ENCODE results near the gene TRPV2.

The TRPV2 gene

DNA sequence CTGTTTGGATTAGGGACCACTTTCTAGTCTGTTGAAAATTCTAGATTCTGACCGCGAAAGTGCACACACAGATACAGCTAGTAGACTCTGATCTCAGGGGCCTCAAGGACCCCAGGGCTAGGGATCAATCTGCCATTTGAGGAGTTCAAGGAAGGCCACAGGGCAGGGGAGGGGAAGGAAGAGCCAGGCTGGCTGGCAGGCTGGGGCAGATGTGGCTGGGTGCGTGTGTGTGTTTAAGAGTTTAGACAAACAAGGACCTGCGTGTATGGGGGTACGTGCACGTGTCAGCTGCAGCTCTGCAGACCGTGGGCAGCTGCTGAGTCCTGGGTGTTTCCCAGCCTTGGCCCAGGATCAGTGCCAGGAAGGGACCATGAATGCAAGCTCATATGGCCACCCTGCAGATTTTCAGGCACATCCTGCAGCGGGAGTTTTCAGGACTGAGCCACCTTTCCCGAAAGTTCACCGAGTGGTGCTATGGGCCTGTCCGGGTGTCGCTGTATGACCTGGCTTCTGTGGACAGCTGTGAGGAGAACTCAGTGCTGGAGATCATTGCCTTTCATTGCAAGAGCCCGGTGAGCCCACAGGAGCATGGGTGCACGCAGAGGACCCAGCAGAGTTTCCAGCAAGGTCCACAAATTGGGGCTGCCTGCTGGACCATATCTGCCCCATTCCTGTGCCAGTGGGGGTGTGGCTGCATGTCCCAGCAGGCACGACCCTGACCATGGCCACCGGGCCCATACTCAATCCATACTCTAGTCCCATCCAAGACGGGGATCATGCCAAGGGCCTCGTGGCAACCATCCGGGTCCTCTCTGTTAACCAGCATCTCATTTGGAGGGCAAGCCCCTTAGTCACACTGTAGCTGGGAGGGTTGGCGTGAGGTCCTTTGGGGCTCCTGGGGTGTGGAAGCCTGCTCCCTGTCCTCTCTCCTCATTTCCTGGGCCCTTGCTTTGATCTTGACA is 10.6 kb downstream of the TRPV2 start:
- no peak for DNase-seq
- no peak for TF ChIP-seq POLR2A (IDR thresholded peaks at IDR 0.05; ENCODE audit: low read length)
- TF ChIP-seq GATA1 (IDR thresholded peaks at IDR 0.05; ENCODE audit: low read depth, low read length): no peak

DNA sequence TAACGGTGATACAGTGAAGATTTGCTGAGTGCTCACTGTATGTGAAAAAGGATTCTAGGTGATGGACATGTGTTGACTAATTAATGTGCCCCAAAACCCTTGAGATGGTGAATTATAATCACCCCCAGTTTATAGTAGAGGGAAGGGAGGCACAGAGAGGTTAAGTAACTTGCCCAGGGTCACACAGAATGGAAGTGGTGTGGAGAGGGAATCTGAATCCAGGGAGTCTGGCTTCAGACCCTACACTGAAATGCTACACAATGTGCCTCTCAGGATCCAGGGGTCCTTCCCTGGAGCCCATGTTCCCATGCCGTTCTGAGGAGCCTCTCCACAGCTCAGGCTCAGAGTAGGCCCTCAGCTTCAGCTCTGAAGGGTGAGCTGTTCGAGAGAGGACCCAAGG is 11.6 kb downstream of the TRPV2 start:
- DNase-seq: no peak
- no peak for TF ChIP-seq POLR2A (IDR thresholded peaks at IDR 0.05; ENCODE audit: low read length)
- TF ChIP-seq GATA1 (IDR thresholded peaks at IDR 0.05; ENCODE audit: low read depth, low read length): no peak

DNA sequence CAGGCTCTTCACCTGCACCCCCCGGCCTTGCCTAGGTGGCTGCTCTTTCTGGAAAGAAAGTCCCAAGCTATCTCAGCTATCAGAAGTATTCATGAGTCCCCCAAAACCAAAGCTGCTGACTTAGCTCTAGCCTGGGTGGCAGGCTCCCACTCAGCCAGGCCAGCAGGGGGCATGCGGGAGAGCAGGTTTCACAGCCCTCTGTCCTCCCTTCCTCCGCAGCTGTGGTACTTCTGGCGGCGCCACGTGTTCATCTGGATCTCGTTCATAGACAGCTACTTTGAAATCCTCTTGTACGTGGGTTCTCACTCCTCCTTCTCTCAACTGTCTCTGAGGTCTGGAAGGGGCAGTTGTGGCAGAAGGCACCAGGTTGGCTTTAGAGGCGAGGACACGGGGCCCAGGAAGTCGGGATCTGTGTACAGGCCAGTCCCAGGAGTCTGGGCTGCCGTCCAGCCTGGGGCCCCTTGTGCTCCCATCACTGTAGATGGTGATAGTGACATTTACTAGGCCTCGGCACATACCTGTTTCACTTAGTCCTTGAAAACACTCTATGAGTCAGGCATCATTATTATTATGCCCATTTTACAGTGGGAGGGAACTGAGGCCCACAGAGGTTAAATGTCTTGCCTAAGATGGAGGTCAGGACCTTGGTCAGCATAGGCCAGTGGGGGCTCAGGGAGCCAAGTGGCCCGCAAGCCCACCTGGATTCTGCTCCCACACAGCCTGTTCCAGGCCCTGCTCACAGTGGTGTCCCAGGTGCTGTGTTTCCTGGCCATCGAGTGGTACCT is 12.9 kb downstream of the TRPV2 start:
- TF ChIP-seq GATA1 (IDR thresholded peaks at IDR 0.05; ENCODE audit: low read depth, low read length): no peak
- TF ChIP-seq POLR2A (IDR thresholded peaks at IDR 0.05; ENCODE audit: low read length): no peak
- DNase-seq: peak; percentile 76 to 78

DNA sequence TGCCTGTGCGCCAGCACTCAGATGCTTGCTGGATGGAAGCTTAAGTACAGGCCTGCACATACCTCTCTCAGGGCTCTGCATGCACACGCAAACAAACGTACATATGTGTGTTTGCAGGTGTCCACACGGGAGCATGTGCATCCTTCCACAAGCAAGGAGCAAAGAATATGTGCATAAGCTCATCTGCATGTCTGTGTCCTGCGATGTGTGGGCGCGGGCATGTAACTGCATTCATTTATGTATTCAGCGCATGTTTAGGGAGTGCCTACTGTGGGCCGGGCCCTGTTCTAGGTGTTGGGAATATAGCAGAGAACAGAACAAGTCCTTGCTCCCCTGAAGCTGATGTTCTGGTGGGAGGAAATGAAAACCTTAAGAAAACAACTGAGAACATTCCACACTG is 13.7 kb downstream of the TRPV2 start:
- no peak for TF ChIP-seq POLR2A (IDR thresholded peaks at IDR 0.05; ENCODE audit: low read length)
- no peak for TF ChIP-seq GATA1 (IDR thresholded peaks at IDR 0.05; ENCODE audit: low read depth, low read length)
- DNase-seq: no peak

DNA sequence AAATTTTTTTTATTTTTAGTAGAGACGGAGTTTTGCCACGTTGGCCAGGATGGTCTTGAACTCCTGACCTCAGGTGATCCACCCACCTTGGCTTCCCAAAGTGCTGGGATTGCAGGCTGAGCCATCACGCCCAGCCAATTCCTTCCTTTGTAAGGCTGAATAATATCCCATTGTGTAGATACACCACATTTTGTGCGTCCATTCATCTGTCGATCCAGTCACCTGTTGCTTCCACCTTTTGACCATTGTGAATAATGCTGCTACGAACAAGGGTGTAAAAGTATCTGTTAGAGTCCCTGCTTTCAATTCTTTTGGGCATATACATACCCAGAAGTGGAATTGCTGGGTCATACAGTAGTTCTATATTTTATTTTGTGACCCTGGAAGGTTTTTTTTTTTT is 15.3 kb downstream of the TRPV2 start:
- TF ChIP-seq POLR2A (IDR thresholded peaks at IDR 0.05; ENCODE audit: low read length) (no peak), GATA1 (IDR thresholded peaks at IDR 0.05; ENCODE audit: low read depth, low read length) (no peak)
- DNase-seq: no peak

DNA sequence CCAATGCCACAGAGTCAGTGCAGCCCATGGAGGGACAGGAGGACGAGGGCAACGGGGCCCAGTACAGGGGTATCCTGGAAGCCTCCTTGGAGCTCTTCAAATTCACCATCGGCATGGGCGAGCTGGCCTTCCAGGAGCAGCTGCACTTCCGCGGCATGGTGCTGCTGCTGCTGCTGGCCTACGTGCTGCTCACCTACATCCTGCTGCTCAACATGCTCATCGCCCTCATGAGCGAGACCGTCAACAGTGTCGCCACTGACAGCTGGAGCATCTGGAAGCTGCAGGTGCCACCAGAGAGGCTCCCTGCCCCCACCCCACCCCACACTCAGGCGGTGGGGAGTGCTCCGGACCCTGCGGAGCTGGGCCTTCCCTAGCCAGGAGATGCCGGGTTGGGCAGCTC is 16.6 kb downstream of the TRPV2 start:
- no peak for DNase-seq
- TF ChIP-seq GATA1 (IDR thresholded peaks at IDR 0.05; ENCODE audit: low read depth, low read length): no peak
- no peak for TF ChIP-seq POLR2A (IDR thresholded peaks at IDR 0.05; ENCODE audit: low read length)

DNA sequence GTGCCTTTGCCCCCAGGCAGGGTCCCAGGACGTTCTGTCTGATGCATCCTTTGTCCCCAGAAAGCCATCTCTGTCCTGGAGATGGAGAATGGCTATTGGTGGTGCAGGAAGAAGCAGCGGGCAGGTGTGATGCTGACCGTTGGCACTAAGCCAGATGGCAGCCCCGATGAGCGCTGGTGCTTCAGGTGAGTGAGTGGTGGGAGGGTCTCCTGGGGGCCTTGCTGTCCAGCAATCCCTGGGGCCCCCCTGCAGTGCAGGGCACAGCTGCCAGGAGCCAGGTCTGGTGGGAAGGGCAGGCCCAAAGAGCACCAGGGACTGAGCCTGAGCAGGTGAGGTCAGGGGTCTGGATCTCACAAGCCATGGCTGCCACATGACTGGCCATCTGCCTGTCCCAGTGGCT is 18.1 kb downstream of the TRPV2 start:
- no peak for TF ChIP-seq GATA1 (IDR thresholded peaks at IDR 0.05; ENCODE audit: low read depth, low read length)
- no peak for TF ChIP-seq POLR2A (IDR thresholded peaks at IDR 0.05; ENCODE audit: low read length)
- no peak for DNase-seq

DNA sequence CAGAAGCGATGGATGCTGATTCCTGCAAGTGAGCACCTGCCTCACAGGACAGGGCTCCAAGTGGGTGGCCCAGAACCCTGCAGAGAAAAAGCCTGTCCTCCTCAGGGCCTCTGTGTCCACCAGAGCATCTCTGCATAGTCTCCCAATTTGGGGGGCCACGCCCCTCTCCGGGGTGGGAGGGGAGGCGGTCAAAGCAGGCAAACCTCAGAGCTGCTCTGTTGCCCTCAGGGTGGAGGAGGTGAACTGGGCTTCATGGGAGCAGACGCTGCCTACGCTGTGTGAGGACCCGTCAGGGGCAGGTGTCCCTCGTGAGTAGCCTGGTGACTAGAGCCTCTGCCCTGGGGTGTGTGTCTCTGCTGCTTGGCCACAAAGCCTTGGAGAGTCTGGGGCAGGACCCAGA is 19.3 kb downstream of the TRPV2 start:
- no peak for DNase-seq

DNA sequence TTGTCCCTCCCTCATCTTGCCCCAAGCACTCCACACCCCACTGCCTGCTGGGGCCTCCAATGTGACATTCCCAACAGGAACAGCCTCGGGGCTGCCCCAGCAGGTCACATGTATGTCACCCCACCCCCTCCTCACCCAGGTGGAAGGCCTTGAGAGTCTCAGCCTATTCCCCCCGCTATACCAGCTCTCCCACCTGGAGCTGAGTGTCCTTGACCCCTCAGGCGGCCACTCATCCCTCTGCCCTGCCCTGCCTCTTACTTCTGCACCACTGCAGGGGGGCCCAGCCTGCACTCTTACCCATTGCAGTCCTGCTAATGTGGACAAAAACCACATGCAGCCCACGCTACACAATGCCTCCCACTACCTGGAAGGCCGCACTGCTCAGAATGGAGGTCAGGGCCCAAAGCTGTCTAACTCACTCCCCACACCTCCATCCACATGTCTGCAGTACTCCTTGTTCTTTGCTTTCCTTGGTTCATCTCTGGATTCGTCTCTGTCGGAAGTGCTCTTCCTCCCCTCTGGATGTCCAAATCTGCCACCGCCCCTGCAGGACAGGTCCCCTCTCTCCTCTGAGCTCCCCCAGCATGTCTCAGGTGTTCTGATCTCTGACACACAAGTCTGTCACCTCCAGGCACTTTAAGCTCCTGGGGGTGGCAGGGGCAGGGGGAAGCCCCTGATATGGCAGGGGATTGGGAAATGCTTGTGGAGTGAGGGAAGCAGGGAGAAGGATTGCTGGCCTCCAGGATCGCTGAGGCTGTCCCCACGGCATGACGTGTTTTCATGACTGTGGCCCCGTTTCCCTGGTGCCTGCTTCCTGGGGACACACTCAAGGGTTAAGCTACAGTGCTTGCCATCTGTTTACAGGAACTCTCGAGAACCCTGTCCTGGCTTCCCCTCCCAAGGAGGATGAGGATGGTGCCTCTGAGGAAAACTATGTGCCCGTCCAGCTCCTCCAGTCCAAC is 20.8 kb downstream of the TRPV2 start:
- no peak for DNase-seq
- TF ChIP-seq POLR2A (IDR thresholded peaks at IDR 0.05; ENCODE audit: low read length) (no peak), GATA1 (IDR thresholded peaks at IDR 0.05; ENCODE audit: low read depth, low read length) (no peak)

More for the DNA sequence above, 19.3 kb downstream of the TRPV2 start:
- TF ChIP-seq POLR2A (IDR thresholded peaks at IDR 0.05; ENCODE audit: low read length) (peak; percentile 26), GATA1 (IDR thresholded peaks at IDR 0.05; ENCODE audit: low read depth, low read length) (no peak)

DNA sequence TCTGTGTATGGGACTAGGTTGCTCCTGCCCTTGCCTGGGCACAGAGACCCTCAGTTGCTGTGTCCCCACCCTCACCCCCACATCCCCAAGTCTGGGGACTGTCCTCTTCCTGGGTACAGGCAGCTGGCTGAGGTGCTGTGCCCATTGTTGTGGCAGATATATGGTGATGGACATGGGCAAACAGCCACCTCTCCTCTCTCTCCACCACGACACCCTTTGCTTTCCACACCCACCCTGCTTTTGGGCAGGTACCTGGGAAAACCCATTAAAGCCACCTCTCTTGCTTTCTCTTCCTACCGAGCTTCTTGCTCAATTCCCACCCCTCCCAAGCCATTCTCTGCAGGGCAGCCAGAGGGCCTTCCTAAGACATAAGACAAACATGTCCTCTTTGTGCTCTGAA is 21.7 kb downstream of the TRPV2 start:
- no peak for TF ChIP-seq POLR2A (IDR thresholded peaks at IDR 0.05; ENCODE audit: low read length)
- TF ChIP-seq GATA1 (IDR thresholded peaks at IDR 0.05; ENCODE audit: low read depth, low read length): no peak
- no peak for DNase-seq

DNA sequence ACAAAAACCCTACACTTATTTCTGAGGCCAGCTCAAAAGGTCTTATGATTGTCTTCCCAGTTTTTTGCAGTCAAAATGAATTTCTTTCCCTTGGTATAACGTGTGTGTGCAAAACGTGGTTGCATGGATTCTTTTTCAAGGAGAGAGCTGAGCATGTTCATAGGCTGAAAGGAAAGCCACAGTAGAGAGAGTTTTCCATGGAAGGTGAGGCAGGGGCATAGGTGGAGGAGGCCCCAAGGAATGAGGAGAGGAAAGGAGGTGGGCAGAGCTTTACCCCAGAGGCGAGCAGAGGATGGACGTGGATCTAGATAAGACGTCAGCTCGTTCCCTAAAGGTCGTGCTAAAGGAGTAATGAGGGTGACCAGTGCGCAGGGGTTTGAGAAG is 22.8 kb downstream of the TRPV2 start:
- DNase-seq: no peak
- TF ChIP-seq GATA1 (IDR thresholded peaks at IDR 0.05; ENCODE audit: low read depth, low read length) (no peak), POLR2A (IDR thresholded peaks at IDR 0.05; ENCODE audit: low read length) (no peak)

DNA sequence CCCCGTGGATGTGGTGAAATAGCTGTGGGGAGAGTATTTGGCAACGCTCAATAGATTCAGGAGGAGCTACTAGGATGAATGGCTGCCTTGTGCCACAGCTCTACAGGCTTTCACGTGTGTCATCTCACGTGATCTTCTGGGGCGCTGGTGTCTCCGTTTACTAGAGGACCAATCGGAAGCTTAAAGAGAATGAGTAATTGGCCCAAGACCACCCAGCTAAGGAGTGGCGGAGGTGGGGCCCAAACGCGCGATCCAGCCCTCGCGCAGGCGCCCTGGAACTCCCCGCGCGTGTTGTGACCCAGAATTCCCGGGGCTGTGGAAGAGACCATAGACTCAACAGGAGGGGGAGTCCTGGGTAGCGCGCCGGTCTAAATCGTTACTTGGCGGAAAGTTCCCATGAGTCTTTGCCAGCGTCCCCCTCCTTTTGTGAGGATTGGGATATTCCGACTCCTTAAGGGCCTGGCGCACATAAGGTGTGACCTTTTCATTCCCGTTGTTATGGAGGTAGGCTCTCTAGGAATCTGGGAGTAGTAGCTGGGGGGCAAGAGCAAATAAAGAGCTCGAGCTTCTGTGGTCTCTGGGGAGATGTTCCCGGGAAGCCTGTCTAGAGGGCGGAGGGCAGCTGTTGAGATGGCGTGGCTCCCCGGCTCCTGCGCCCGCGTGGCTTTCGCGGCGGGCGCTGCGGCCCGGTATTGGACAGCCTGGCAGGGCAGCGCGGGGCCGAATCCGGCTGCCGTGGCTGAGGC is 23.4 kb downstream of the TRPV2 start:
- DNase-seq: peak; percentile 99 to 100
- TF ChIP-seq GATA1 (IDR thresholded peaks at IDR 0.05; ENCODE audit: low read depth, low read length): no peak
- peak; percentile 98 for TF ChIP-seq POLR2A (IDR thresholded peaks at IDR 0.05; ENCODE audit: low read length)

DNA sequence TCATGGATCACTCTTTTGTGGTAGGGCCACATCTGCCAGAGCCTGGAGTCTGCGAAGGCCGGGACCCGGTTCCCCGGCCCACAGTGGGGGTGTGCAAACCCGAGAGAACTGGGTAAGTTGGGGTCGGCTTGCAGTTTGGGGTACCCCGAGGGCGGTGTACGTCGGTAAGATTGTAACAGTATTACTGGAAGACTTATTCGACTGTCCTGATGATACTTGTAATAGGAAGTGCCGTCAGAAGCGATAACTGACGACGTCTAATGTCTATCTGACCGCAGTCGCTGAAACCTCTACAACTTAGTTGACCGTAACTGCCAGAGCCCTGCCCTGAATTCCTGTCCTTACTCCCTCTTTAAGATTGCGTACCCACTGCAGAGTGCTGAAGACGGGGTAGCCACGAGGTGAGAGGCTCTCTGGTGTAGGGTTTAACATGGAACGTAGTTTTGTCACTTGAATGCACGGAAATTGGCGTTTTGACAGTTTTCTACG is 24.0 kb downstream of the TRPV2 start:
- DNase-seq: peak; percentile 70 to 80
- TF ChIP-seq POLR2A (IDR thresholded peaks at IDR 0.05; ENCODE audit: low read length) (no peak), GATA1 (IDR thresholded peaks at IDR 0.05; ENCODE audit: low read depth, low read length) (no peak)
